H9 (cell line): Measurements from ENCODE around the gene ZNF608. TPM values are rescaled to one million over a fixed set of nuclear protein-coding genes. Genes with fewer than 3 reads are reported as not detected.

Experiments used
- DNase-seq: peaks from one replicate; pipeline ENCODE4 v3.0.0-alpha.2; 2017
- H2AFZ ChIP-seq: one replicate; pipeline ENCODE4 v1.6.1; 2013; ENCODE audit warnings: mild to moderate bottlenecking, low read length, control low read depth, moderate library complexity
- H2AK5ac ChIP-seq: 2 replicates; pipeline ENCODE4 v1.6.1; 2013; ENCODE audit warnings: low read length, control low read depth, mixed read lengths; ENCODE audit not compliant: insufficient read length
- H2BK120ac ChIP-seq: one replicate; pipeline ENCODE4 v1.6.1; 2013; ENCODE audit warnings: low read depth, mild to moderate bottlenecking, low read length, control low read depth, inconsistent platforms; ENCODE audit not compliant: poor library complexity, severe bottlenecking
- H2BK12ac ChIP-seq: 2 replicates; pipeline ENCODE4 v1.6.1; 2013; ENCODE audit warnings: low read length, control low read depth, mixed read lengths, low read depth; ENCODE audit not compliant: insufficient read length
- H2BK15ac ChIP-seq: 2 replicates; pipeline ENCODE4 v1.6.1; 2013; ENCODE audit warnings: low read depth, low read length, control low read depth
- H2BK20ac ChIP-seq: one replicate; pipeline ENCODE4 v1.6.1; 2013; ENCODE audit warnings: low read depth, mild to moderate bottlenecking, low read length, control low read depth, inconsistent platforms; ENCODE audit not compliant: poor library complexity, severe bottlenecking
- H2BK5ac ChIP-seq: 2 replicates; pipeline ENCODE4 v1.6.1; 2013; ENCODE audit warnings: low read length, control low read depth, mixed read lengths; ENCODE audit not compliant: insufficient read length
- H3K14ac ChIP-seq: 2 replicates; pipeline ENCODE4 v1.6.1; 2013; ENCODE audit warnings: low read length, control low read depth; ENCODE audit not compliant: insufficient read depth
- H3K18ac ChIP-seq: 2 replicates; pipeline ENCODE4 v1.6.1; 2013; ENCODE audit warnings: low read depth, mild to moderate bottlenecking, mixed read lengths, low read length, control low read depth; ENCODE audit not compliant: insufficient read length
- H3K23ac ChIP-seq: 2 replicates; pipeline ENCODE4 v1.6.1; 2013; ENCODE audit warnings: low read length, control low read depth, mixed read lengths, low read depth; ENCODE audit not compliant: insufficient read length
- H3K23me2 ChIP-seq: 2 replicates; pipeline ENCODE4 v1.6.1; 2013; ENCODE audit warnings: low read depth, mild to moderate bottlenecking, mixed read lengths, low read length, control low read depth; ENCODE audit not compliant: insufficient read length, poor library complexity, severe bottlenecking
- H3K27ac ChIP-seq: 2 replicates; pipeline ENCODE4 v1.5.1; 2013; ENCODE audit warnings: low read length, control low read depth, mixed read lengths, low read depth; ENCODE audit not compliant: insufficient read length
- H3K27me3 ChIP-seq: 2 replicates; pipeline ENCODE4 v1.6.1; 2013; ENCODE audit warnings: low read length, control low read depth, inconsistent platforms; ENCODE audit not compliant: insufficient read depth
- H3K4ac ChIP-seq: 2 replicates; pipeline ENCODE4 v1.6.1; 2013; ENCODE audit warnings: low read depth, mild to moderate bottlenecking, control low read depth, inconsistent platforms, low read length, moderate library complexity
- H3K4me1 ChIP-seq: 2 replicates; pipeline ENCODE4 v1.6.1; 2013; ENCODE audit warnings: low read length, control low read depth, inconsistent platforms; ENCODE audit not compliant: insufficient read depth
- H3K4me2 ChIP-seq: 2 replicates; pipeline ENCODE4 v1.6.1; 2013; ENCODE audit warnings: low read length, control low read depth, mixed read lengths; ENCODE audit not compliant: insufficient read length, insufficient read depth
- H3K56ac ChIP-seq: 2 replicates; pipeline ENCODE4 v1.6.1; 2013; ENCODE audit warnings: low read depth, mild to moderate bottlenecking, mixed read lengths, low read length, control low read depth; ENCODE audit not compliant: insufficient read length
- H3K79me1 ChIP-seq: 2 replicates; pipeline ENCODE4 v1.6.1; 2013; ENCODE audit warnings: low read depth, mild to moderate bottlenecking, moderate library complexity, low read length, control low read depth, inconsistent platforms; ENCODE audit not compliant: insufficient read depth, poor library complexity, severe bottlenecking
- H3K79me2 ChIP-seq: 2 replicates; pipeline ENCODE4 v1.6.1; 2013; ENCODE audit warnings: low read length, control low read depth, inconsistent platforms; ENCODE audit not compliant: insufficient read depth
- H3K9ac ChIP-seq: 2 replicates; pipeline ENCODE4 v1.6.1; 2013; ENCODE audit warnings: low read length, control low read depth, mixed read lengths; ENCODE audit not compliant: insufficient read length; ENCODE audit errors: extremely low read depth
- H3K9me3 ChIP-seq: one replicate; pipeline ENCODE4 v1.6.1; 2013; ENCODE audit warnings: low read depth, low read length, inconsistent platforms; ENCODE audit not compliant: control insufficient read depth
- H3T11ph ChIP-seq: one replicate; pipeline ENCODE4 v1.6.1; 2013; ENCODE audit warnings: mild to moderate bottlenecking, low read length, control low read depth, inconsistent platforms
- H4K20me1 ChIP-seq: one replicate; pipeline ENCODE4 v1.6.1; 2013; ENCODE audit not compliant: control insufficient read depth, insufficient read length, insufficient read depth
- H4K5ac ChIP-seq: 2 replicates; pipeline ENCODE4 v1.6.1; 2013; ENCODE audit warnings: low read depth, mild to moderate bottlenecking, mixed read lengths, low read length, control low read depth; ENCODE audit not compliant: insufficient read length
- H4K8ac ChIP-seq: replicated peaks from 2 replicates; pipeline ENCODE4 v1.6.1; 2013; ENCODE audit warnings: low read length, control low read depth, mixed read lengths, low read depth; ENCODE audit not compliant: insufficient read length
- H4K91ac ChIP-seq: 2 replicates; pipeline ENCODE4 v1.6.1; 2013; ENCODE audit warnings: low read depth, mild to moderate bottlenecking, moderate library complexity, mixed read lengths, low read length, control low read depth; ENCODE audit not compliant: insufficient read length
- H3K27ac Mint-ChIP-seq, 3 experiments: 2 replicates in 2 of 3; 3 replicates in 1 of 3; pipeline ENCODE4 v1.8.0; 2020 to 2021; ENCODE audit warnings: mixed read lengths in 3 of 3, mild to moderate bottlenecking in 1 of 3, moderate library complexity in 1 of 3
- H3K27me3 Mint-ChIP-seq: 2 replicates; pipeline ENCODE4 v1.8.0; 2021; ENCODE audit warnings: low read depth, mild to moderate bottlenecking, moderate library complexity, mixed read lengths
- H3K36me3 Mint-ChIP-seq, 3 experiments: 2 replicates in 2 of 3; 3 replicates in 1 of 3; pipeline ENCODE4 v1.8.0; 2020 to 2021; ENCODE audit warnings: low read depth in 3 of 3, mixed read lengths in 3 of 3; ENCODE audit not compliant: insufficient read depth in 1 of 3
- H3K4me1 Mint-ChIP-seq, 2 experiments: 2 replicates each; pipeline ENCODE4 v1.8.0; 2020; ENCODE audit warnings: mixed read lengths in 2 of 2
- H3K4me3 Mint-ChIP-seq, 2 experiments: 2 replicates in 1 of 2; 3 replicates in 1 of 2; pipeline ENCODE4 v1.8.0; 2020 to 2021; ENCODE audit warnings: mild to moderate bottlenecking in 2 of 2, mixed read lengths in 2 of 2, moderate library complexity in 1 of 2
- H3K9me3 Mint-ChIP-seq, 2 experiments: 2 replicates in 1 of 2; 3 replicates in 1 of 2; pipeline ENCODE4 v1.8.0; 2020; ENCODE audit warnings: mild to moderate bottlenecking in 2 of 2, mixed read lengths in 2 of 2, moderate library complexity in 1 of 2
- WGBS: extraction: QIAGEN DNeasy Blood & Tissue Kit; methylation state at CpG from one replicate; pipeline ENCODE4 v1.1.7; 2013; ENCODE audit warnings: missing lambda C conversion rate, low lambda C conversion rate, mixed read lengths; ENCODE audit not compliant: insufficient read length; ENCODE audit errors: extremely low coverage; 5-methylcytosine and 5-hydroxymethylcytosine counted together
- total RNA-seq: library from RNA; stranded (reverse); gene quantifications from 2 replicates; pipeline ENCODE4 v1.2.1, GENCODE V29; 2021
- TF ChIP-seq, protein P1 (sequence below): fragments of 200-600 bp; sonication (generic); conservative IDR thresholded peaks from 3 replicates; pipeline ENCODE4 v1.8.0; 2021; ENCODE audit warnings: antibody characterized with exemption, mild to moderate bottlenecking

Gene ZNF608
- total RNA-seq, 1 experiment from 2014 or later, result 67.0 TPM

DNA sequence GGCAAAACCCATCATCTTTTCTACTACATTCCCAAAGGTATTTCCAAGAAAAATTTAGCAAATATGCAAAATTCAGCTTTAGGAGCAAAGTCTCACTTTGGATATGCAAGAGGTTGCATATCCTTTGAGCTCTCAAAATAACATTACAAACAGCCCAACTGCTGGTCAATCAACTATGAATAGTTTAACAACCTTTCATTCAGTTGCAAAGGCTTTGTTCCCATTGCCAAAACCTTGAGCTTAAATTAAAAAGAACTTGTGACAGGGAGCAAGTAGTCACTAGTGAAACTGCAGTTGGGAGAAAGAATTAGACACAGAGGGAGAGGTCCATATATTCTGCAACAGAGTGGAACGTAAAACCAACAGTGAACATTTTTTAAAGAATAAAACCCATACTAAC, 8.8 kb downstream of the ZNF608 start:
- H3K79me2 ChIP-seq, result peaks cover 40% of the 10 kb centered on the region; the same call in 1 of the 2 replicates
- H3K27ac Mint-ChIP-seq, result peak overlapping the region in 2 of 3 experiments; percentile 75 to 97; a peak in 6 of 7 replicates

More for the DNA sequence above, 8.8 kb downstream of the ZNF608 start:
- no peak overlapping the region for H2BK15ac ChIP-seq
- no peak overlapping the region for H3K23ac ChIP-seq
- no peak overlapping the region for H2BK12ac ChIP-seq
- no peaks in the 10 kb centered on the region for H3K9me3 ChIP-seq
- TF ChIP-seq, protein P1, sequence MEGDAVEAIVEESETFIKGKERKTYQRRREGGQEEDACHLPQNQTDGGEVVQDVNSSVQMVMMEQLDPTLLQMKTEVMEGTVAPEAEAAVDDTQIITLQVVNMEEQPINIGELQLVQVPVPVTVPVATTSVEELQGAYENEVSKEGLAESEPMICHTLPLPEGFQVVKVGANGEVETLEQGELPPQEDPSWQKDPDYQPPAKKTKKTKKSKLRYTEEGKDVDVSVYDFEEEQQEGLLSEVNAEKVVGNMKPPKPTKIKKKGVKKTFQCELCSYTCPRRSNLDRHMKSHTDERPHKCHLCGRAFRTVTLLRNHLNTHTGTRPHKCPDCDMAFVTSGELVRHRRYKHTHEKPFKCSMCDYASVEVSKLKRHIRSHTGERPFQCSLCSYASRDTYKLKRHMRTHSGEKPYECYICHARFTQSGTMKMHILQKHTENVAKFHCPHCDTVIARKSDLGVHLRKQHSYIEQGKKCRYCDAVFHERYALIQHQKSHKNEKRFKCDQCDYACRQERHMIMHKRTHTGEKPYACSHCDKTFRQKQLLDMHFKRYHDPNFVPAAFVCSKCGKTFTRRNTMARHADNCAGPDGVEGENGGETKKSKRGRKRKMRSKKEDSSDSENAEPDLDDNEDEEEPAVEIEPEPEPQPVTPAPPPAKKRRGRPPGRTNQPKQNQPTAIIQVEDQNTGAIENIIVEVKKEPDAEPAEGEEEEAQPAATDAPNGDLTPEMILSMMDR, result no peak
- peak overlapping the region; percentile 88 for H3K27ac ChIP-seq
- H3K18ac ChIP-seq, result no peak overlapping the region
- no peak overlapping the region for H2BK120ac ChIP-seq
- WGBS, result no CpG with 5 or more reads among the region's 1 CpG
- DNase-seq, result no peak
- peaks cover 3% of the 10 kb centered on the region for H3K79me1 ChIP-seq
- no peak overlapping the region for H2BK20ac ChIP-seq
- H4K8ac ChIP-seq, result no peak overlapping the region
- H2AK5ac ChIP-seq, result no peak overlapping the region
- H3K27me3 ChIP-seq, result no peaks in the 10 kb centered on the region
- Mint-ChIP-seq H3K27me3 (no peaks in the 10 kb centered on the region), H3K9me3 (no peaks in the 10 kb centered on the region; a peak in 1 of 5 replicates), H3K4me3 (peak overlapping the region; percentile 19 to 72), H3K36me3 (peaks cover 0 to 5% (median 2%) of the 10 kb centered on the region in 3 experiments; a peak in 2 of 7 replicates), H3K4me1 (peaks cover 0 to 22% of the 10 kb centered on the region in 2 experiments)
- H3K14ac ChIP-seq, result no peak overlapping the region
- no peak overlapping the region for H3K56ac ChIP-seq
- peaks cover 29% of the 10 kb centered on the region; the same call in 1 of the 2 replicates for H3K4me1 ChIP-seq
- H3K4me2 ChIP-seq, result peak overlapping the region; percentile 52
- H4K5ac ChIP-seq, result no peak overlapping the region
- H3K4ac ChIP-seq, result no peak overlapping the region
- H4K20me1 ChIP-seq, result no peaks in the 10 kb centered on the region
- H3K9ac ChIP-seq, result no peak overlapping the region
- H2BK5ac ChIP-seq, result no peak overlapping the region
- no peak overlapping the region for H3T11ph ChIP-seq
- no peak overlapping the region for H4K91ac ChIP-seq
- H2AFZ ChIP-seq, result no peak overlapping the region
- H3K23me2 ChIP-seq, result no peaks in the 10 kb centered on the region
